Coronary artery (tissue), 2 donors: Measurements from ENCODE around the gene MANBA.

ENCODE experiments used
- DNase-seq: peaks from one replicate; pipeline ENCODE4 v3.0.0-alpha.2; 2017; ENCODE audit warnings: low spot score
- H3K27ac ChIP-seq, 2 donors: fragments of 200-600 bp; sonication (generic); one replicate each; pipeline ENCODE4 v1.5.1; 2016 to 2019
- H3K4me3 ChIP-seq: fragments of 200-600 bp; sonication (generic); 2 replicates; pipeline ENCODE4 v1.5.1; 2016; ENCODE audit warnings: mild to moderate bottlenecking, moderate library complexity
- TF ChIP-seq, protein P1 (sequence below): fragments of 200-600 bp; sonication (generic); IDR thresholded peaks from one replicate; pipeline ENCODE4 v1.5.1; 2019; ENCODE audit warnings: antibody characterized with exemption

The MANBA gene

DNA sequence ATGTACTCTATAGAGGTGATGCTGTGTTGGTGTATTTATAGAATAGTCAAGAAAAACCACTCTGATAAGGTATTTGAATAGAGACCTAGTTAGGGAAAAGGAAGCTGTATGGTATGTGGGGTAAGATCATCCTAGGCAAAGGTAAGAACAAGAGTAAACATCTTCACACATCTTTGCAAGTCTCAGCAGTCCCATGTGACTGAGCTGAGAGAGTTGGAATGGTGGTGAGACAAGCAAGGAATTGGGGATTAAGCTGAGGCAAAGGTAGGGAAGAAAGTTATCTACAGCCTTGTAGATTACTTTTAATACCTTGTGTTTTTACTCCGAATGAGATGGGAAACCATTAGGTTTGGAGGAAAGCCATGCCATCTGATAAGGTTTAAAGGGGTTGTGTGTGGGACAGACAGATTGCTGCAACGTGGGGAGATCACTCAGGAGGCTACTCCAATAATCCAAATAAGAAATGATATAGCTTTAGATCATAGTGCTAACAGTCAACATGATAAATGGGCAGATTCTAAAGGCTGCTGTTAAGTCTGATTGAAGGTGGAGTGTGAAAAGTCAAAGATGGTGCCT is 31.7 kb upstream of the MANBA start:
- DNase-seq = no peak
- TF ChIP-seq, protein P1, sequence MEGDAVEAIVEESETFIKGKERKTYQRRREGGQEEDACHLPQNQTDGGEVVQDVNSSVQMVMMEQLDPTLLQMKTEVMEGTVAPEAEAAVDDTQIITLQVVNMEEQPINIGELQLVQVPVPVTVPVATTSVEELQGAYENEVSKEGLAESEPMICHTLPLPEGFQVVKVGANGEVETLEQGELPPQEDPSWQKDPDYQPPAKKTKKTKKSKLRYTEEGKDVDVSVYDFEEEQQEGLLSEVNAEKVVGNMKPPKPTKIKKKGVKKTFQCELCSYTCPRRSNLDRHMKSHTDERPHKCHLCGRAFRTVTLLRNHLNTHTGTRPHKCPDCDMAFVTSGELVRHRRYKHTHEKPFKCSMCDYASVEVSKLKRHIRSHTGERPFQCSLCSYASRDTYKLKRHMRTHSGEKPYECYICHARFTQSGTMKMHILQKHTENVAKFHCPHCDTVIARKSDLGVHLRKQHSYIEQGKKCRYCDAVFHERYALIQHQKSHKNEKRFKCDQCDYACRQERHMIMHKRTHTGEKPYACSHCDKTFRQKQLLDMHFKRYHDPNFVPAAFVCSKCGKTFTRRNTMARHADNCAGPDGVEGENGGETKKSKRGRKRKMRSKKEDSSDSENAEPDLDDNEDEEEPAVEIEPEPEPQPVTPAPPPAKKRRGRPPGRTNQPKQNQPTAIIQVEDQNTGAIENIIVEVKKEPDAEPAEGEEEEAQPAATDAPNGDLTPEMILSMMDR = no peak
- Histone ChIP-seq H3K27ac (no peak overlapping the region), H3K4me3 (no peak overlapping the region)

DNA sequence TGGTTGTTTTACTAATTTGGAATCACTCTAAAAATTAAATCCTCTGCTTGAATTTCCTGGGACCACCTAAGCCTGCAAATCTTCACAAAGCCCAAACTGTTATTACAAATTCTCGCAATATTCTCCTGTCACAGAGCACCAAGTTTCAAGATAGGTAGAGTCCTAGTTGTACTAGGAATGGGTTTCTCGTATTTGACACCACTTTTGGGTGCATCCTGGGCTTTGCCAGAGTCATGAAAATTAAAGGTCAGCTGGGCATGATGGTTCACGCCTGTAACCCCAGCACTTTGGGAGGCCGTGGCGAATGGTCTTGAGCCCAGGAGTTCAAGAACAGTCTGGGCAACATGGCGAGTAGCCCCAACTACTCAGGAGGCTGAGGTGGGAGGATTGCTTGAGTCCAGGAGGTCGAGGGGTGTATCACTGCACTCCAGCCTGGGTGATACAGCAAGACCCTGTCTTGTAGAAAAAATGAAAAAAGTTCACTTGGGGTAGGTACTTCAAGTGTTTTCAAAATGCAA is 30.6 kb upstream of the MANBA start:
- no peak for DNase-seq
- H3K4me3 ChIP-seq = no peak overlapping the region
- TF ChIP-seq, protein P1 = no peak
- H3K27ac ChIP-seq = no peak overlapping the region

DNA sequence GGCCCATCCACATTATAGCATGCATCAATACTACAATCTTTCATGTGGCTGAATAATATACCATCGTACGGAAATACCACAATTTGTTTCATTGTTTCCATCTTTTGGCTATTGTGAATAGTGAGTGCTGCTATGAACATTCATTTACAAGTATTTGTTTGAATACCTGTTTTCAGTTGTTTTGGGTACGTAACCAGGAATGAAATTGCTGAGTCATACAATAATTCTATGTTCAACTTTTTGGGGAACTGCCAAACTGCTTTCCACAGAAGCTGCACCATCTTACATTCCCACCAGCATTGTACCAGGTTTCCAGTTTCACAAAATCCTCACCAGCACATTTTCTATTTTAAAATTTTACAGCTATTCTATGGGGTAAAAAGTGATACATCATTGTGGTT is 28.5 kb upstream of the MANBA start:
- H3K4me3 ChIP-seq = no peak overlapping the region
- no peak overlapping the region for H3K27ac ChIP-seq
- no peak for DNase-seq
- TF ChIP-seq, protein P1 = no peak

DNA sequence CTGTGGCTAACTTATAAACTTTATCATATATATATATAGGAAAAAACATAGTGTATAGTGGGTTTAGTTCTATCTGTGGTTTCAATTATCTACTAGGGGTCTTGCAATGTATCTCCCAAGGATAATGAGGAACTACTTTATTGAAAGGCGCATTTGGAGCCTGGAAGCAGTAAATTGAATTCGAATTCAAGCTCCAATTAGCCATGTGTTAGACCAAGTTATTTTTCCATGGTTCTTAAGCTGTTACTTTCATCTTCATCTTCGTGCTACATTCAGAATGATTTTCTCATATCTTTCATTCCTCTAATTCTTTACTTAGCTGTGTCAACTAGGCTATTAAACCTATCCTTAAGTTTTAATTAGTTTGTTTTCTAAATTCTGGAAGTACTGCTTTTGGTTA is 27.2 kb upstream of the MANBA start:
- Histone ChIP-seq H3K27ac (no peak overlapping the region), H3K4me3 (no peak overlapping the region)
- no peak for DNase-seq
- TF ChIP-seq, protein P1 = no peak

DNA sequence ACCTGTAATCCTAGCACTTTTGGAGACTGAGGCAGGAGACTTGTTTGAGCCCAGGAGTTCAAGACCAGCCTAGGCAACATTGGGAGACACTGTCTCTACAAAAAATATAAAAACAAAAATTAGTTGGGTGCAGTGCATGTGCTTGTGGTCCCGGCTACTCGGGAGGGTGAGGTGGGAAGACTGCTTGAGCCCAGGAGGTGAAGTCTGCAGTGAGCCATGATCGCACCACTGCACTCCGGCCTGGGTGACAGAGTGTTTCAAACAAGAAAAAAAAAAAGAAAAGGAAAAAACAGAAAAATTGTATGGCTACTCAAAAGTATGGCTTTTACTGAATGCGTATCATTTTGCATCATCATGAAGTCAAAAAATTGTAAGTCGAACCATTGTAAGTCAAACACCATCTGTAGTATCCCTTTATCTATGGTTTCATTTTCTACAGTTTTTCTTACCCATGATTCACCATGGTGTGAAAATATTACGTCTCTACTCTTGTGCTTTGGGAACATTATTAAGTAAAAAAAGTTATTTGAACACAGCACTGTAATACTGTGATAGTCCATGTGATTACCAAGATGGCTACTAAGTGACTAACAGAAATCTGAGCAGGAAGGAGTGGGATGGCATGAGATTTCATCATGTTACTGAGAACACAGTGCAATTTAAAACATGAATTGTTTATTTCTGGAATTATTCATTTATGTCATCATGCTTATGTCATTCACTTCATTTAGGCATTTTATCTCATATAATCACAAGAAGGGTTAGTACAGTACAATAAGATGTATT is 26.5 kb upstream of the MANBA start:
- Histone ChIP-seq H3K4me3 (no peak overlapping the region), H3K27ac (no peak overlapping the region)
- TF ChIP-seq, protein P1 = no peak
- DNase-seq = no peak

DNA sequence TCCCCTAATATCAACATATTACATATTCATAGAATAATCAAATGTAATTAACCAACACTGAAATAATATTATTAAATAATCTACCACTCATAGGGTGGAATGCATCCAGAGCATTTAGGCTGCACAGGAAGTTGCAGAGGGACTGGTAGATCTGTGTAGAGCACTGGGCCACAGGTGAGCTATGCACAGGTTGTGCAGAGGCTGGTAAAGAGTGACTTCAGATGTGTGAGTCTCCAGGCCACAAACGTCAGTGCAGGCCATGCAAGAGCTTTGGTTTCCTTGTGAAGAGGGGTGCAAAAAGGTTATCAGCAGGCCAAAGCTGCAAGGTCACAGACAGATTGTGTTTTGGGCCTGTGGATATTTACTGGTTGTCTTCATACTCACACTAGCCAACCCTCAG is 25.5 kb upstream of the MANBA start:
- Histone ChIP-seq H3K4me3 (no peak overlapping the region), H3K27ac (no peak overlapping the region)
- TF ChIP-seq, protein P1 = no peak
- DNase-seq = no peak

DNA sequence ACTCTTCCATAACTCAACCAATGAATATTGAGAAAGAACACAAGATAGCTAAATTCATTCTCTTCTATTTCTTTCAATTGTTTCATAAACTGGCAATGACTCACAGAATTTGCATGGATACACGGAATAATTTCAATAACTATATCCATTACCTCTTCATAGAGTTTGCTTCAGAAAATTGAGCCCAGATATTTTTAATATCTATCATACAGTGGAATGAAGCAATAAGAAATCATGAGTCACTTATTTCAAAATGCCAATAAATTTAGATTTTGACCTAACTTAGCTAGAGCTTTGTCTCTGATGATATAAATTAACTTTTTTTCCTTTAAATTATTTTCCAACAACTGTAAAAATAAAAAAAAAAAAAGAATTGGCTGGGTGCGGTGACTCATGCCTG is 22.2 kb upstream of the MANBA start:
- Histone ChIP-seq H3K4me3 (no peak overlapping the region), H3K27ac (no peak overlapping the region)
- TF ChIP-seq, protein P1 = no peak
- DNase-seq = no peak
